Dedifferentiated amniotic fluid mesenchymal stem cell (primary cell): ENCODE results near the gene ROBO2.

Experiments used
- DNase-seq: peaks from one replicate; pipeline ENCODE4 v3.0.0-alpha.2; 2016; ENCODE audit errors: extremely low spot score

The ROBO2 gene

DNA sequence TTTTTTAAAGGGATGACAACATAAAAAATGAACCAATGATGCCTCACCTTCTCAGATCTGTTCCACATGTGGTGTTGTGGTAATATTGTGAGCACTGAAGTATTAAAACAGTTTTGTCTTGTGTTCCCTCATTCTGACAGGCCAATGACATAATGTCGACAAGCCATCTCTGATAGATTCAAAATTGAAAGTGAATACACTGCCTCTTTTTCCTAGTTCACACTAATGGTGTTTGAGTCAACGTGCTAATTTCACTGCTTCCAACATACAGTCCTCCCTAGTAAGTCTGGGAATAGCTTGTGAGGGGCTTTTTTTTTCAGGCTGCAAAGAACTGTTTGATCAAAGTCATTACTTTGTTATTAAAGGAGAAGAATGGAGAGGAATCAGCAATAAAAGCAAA lies 82.8 kb downstream of the ROBO2 start:
- no peak for DNase-seq

DNA sequence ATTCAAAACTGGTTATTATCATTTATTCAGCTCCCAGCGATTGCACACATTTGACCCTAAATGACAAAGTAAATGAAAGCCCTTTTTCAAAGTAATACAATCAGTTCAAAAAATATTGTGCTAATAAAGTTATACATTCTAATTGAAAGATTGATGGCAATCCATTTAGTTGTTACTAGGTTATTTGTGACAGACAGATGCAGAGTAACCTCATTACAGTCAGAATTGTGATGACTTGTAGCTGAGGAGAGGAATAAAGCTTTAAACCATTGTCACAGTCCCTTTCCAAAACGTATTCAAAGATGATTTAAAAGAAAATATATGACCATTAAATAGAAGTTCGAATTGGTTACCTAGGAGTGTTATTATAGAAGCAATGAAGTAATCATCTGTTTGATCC lies 86.1 kb downstream of the ROBO2 start:
- DNase-seq: no peak

DNA sequence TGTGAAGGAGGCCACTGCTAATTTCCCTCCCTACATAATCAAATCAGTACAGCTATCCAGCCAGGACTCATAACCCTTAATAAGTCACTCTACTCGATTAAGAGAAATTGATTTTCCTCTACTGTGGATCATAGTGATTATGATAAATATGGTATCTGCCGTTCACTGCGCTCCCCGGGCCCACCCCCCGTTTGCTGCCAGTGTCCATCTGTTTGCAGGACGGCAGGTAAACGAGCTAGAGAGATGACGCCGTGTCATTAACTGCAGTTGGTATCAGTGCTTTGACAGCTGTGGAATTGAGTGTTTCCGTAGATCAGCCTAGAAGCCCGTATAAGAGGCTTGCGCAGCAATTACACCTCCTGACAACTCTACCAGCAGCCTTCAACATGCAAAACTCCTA lies 94.9 kb downstream of the ROBO2 start:
- no peak for DNase-seq

DNA sequence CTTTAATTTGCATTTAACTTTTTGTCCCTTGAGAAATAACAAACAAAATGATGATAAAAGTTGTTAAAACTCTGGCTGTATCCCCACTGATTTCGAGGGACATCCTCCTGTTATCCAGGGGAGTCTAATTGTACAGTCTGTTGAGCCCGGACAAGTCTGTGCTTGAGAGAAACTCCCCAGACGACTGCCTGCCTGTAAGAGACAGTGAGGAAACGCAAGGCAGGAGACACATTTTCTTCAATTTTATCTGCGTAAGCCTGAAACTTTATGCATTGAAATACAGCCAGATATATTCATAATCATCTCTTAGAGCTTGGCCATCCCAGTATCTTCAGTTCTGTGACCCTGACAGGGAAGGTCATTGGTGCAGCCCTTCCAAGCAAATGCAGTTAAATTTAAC lies 97.7 kb downstream of the ROBO2 start:
- no peak for DNase-seq

DNA sequence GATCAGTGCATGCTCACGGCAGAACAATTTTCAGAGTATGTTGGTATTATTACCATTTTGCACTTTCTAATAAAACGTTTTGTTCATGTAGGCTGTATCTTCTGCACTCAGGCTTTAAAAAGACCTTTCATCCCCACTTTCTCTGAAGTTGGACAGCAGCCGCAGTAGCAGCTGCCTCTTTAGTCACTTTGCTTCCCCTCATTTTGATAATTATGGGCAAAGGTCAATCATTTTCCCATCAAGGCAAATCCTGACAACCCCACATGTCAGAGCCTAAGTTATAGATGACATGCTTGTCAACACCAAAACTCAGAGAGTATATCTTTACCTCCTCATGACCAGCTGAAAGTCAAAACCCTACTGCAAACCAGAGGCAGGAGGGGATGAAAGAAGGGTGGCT lies 99.7 kb downstream of the ROBO2 start:
- no peak for DNase-seq

DNA sequence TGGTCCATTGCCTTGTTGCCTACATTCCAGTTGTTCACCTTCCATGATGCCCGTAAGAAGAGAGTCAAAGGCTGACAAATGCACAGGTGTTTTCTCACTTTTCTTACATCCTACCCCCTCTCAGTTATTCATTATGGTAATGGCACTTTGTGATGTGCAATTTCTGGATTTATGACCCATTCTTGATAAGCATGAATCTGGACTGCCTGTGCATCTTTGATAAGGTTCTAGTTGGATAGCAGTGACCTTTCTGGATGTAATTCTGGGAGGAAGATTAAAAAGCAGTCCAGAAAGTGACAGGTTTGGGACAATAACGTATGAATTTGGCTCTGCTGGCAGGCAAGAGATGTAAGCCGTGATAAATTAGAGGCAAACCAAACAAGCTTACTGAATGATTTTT lies 101.5 kb downstream of the ROBO2 start:
- no peak for DNase-seq

DNA sequence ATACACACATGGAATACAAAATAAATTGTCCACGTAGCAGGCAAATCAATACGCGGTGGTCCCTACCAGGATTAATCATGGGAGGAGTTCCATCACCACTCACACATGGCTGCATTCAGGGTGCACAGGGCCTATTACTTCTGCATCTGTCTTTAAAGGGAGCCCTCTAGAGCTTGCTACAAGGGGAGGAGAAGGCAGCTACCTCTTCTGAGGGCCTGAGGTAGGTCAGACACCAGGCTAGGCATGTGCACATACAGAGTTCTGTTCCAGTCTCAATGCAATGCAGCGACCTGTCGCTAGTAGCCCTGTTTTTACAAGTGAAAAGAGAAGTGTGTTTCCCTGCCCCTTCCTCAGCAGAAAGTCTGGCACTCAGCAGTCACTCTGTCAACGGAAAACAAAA lies 102.7 kb downstream of the ROBO2 start:
- DNase-seq: no peak

DNA sequence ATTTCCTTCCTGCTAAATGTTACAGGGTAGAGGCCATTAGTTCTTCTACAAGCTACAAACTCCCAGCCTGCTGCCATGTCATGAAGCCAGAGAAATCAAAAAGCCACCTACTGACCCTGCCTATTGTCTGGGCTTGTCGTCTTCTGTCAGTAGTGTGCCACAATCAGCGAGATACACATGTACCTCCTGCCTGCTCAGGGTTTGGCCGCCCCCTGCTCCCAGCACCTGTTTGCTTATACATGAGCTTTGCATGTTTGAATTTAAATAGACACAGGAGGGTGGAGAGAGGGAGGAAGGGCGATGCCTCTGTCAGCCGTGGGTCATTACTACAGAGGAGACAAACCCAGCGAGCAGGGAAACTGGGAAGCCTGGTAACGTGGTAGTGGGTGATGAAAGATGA lies 106.1 kb downstream of the ROBO2 start:
- DNase-seq: no peak

DNA sequence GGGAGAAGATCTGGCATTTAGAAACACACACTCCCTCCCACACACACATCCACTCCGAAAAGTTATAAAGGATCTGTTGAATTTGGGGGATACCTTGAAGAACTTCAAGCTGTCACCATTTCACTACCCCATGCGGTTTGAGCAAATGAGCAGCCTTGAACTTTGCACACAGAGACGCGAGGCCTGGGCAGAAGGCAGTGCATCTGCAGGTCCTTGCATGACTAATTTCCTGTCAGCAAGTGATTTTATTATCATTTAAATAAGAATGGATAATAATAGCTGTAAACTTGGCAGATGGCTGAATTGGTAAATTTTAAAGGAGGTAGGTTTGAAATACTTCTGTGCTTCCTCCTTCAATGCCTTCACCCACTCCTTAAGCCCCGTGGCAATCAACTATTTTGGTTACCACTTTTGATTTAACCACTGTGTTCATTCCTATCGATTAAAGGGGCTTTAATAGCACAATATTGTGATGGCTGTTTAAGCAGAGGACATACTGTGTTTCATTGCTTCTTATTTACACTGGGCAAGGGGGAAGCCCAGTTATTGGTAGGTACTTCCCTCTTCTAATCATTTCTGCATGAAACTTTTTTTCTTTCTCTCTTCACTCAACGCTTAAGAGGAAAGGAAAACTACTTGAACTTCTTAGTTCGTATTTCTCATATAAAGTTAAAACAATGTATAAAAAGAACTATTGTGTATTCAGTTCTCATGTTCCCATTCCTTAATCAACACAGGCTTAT lies 108.1 kb downstream of the ROBO2 start:
- DNase-seq: no peak

DNA sequence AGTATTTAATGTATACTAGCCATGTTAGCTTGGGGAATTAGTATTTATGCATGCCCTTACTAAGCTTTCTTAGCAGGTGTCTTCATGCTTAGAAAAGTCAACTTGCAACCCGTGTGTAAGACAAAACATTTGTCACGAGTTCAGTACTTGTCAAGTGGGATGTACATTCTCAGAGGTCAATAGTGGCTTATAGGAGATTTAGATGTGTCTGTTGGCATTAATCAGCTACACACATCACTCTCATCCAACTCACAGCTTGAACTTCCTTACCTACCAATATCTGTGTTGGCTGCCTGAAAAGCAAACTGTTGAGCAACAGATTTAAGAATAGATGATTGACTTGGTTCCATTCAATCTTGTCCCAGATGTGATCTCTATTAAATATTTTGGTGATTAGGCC lies 109.5 kb downstream of the ROBO2 start:
- DNase-seq: no peak

DNA sequence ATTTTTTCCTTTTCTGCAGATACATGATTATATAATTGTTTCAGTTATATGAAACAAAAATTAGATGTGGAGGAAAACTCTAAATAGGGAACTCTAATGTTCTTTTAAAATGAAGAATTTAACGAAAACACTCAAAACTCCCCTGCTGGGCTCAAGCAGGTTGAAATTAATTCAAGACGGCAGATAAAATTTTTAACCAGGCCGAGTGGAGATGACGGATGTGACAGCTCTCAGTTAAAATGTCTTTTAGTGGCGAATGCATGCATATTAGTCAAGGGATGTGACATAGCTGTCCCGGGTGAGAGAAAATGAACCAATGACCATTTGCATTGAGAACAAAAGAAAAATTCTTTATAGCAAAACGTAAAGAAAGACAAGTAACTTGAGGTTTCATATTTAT lies 110.1 kb downstream of the ROBO2 start:
- DNase-seq: no peak

DNA sequence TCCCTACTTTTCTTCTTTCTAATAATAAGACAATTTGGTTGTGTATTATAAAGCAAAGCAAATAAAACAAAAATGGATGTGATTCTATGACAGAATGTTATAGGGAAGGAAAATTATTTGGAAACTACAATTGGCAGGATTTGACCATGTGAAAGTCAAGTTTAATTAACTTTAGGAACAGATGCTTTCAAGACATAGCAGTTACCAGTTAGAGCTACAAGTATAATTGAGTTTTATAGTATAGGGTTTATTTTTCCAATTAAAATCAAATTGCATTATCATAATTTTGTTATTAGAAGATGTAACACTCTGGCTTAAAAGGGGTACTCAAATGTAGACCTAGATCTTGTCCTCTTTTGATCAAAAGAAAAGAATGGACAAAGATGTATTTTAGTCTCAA lies 110.9 kb downstream of the ROBO2 start:
- DNase-seq: no peak

DNA sequence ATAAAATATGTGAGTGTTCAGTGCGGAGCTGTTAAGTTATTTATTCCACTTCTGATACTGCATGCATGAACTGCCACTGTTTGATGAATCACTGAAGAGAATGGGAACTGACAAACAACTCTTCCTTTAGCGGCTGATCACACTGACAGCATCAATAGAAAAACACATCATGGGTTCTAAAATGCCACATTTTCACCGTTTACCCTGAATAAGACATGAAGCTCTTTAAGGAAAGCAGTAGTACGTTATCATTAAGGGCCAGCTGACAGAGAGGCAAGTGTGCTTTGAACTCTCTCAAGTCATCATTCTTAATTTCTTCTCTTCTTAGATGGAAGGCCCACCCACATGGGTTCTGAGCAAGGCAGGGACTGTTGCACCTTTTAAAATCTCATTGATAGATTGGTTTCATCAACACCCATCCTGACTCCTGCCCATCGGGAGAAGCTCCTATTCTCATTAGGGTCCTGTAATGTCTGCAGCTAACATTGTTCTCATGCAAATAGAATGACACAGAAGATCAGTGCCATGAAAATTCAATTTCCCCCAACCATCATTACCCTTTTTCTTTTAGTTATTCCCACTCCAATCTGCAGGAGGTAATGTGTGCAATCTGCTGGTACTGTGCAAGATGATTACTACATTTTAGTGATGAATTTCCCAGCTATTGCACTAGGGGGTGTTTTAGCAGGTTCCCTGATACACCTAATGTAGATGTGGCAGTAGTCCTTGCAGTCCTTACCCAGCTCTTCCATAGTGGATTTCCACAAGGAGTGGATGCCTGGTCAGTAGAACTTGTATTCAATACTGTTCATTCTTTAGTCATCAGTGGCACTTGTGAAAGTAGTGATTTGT lies 119.1 kb downstream of the ROBO2 start:
- DNase-seq: no peak

DNA sequence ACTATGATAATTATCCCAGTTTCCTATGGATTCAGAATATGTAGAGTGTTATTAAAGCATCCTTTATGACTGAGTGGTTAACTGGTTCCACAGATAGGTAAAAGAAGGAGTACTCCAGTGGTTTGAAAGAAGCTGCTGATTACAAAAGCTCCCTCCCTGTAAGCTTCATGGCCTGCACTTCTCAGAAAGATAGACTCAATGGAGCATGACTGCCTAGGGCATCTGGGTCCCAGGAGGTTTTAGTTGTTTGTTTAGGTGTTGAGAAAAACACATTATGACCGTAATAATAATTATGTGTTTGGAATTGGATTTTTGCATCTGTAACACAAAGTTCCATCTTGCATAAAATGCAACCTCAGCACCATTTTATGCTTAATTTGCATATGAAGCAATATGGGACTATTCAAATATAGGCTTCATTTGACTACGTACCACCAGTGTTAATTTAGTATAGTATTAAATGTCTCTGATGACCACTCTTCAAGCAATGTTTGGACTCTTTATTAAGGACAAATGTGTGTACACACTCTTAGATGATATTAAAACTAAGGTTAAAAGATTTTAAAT lies 121.1 kb downstream of the ROBO2 start:
- DNase-seq: no peak

DNA sequence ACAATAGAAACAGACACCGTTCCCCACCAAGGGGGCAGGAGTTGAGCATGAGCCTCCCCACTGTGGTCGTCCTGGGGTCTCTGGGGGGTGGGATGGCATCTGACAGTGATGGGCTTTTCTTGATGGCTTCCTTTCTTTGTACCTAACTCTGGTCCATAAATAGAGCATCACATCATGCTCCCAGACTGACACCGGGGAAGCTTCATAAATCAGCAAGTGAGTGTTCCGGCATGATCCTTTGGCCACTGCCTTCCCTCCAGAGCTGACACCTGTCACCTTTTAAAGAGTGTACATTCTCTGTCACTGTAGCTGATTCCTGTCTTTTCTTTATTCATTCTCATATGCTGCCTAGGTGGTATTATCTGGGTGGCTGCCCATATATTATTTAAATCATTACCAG lies 129.9 kb downstream of the ROBO2 start:
- no peak for DNase-seq

DNA sequence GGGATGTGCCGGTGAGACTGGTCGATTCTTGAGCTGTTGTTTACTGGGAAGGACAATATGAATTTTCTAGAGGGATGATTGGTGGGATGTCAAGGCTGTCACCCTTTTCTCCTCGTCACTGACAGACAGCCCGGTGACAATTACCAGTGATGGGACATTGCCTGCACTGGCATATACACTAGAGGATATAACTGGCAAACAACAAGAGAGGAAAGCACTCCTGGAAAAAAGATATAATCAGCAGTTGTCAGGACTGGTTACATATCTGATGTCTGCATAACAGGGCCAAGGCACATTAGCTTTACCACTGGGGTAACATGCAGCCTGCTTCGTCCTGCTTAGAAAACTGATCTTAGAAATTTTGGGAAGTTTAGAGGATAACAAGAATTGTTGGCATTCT lies 131.1 kb downstream of the ROBO2 start:
- no peak for DNase-seq

DNA sequence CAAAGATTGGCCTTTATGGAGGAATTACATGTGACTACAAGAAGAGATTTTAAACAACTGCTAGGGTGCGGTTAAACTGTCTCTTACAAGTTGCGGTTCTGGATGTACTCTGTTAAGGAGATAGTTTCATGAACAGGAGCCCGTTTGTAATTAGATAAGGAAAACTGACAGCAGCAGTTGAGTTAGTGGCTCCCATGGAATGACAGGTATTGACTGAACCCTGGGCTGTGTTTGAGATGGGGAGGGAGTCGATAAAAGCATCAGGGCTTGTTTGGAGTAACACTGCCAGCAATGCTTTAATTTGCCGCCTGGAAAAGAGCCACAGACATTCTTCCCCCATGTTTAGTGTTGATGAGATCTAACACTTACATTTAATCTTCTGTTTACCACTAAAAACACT lies 139.9 kb downstream of the ROBO2 start:
- DNase-seq: no peak

DNA sequence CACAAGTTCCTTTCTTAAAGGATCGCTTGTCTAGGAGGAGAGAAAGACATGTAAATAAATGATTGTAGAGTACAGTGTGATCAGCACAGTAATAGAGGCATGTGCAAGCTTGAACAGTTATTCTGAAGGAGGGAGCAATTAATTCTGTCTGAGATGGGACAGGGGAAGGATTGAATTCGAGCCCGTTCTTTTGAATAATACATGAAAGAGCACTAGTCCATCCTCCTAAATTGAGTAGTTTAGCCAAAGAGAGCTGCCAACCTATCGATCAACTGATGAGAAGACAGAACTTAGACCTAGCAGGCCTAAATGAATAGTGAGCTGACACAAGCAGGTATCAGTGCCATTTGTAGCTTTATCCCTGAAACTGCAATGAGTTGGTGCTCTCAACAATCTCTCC lies 142.4 kb downstream of the ROBO2 start:
- DNase-seq: no peak

DNA sequence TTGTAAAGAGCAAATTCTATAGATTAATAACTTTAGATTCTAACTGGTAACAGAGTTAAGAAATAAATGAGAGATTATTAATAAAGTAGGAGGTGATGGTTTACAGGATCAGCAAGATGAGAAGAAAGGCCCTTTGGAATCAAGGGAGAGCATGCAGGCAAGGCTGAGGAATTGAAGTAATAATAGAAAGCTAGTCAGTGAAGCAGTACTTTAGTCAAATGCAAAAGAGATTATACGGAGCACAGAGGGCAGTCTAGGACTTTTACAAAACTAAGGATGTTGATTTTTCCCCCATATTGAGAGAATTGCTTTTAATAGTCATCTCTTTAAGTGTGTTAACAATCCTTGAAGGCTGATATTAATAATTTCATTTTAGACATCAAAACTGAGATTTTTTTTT lies 146.4 kb downstream of the ROBO2 start:
- DNase-seq: no peak

DNA sequence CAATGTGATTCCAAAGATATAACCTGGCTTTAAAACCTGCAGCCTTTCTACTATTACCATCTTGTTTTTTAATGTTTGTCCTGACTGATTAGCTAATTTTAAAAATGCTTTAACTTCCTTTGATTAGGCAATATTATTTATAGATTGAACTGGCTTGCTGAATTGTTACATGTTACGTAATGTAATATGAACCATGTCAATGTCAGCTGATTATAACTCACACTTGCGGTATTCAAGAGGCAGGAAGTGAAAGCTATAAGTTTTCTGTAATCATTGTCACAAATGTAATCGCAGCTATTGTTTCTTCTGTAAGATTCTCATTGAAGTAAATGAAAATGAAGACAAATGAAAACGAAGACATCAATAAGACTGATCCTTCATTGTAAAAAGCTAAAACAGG lies 146.8 kb downstream of the ROBO2 start:
- no peak for DNase-seq

DNA sequence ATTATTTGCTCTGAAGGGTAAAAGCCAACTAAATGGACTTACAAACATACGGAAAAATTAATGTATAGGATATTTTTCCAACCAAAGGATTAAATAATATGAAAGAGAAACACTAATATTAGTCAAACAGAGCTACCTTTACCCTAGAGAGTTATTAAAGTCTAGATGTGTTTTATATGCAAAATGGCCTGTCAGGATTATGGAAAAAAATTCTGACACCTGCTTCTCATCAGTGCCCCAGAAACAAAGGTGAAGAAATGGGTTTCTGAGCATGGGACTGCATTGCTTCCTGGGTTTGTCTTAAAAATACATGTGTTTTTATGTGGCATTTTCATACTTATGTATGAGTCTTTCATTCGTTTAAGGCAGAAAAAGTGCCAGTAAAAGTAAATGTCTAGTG lies 148.3 kb downstream of the ROBO2 start:
- no peak for DNase-seq

DNA sequence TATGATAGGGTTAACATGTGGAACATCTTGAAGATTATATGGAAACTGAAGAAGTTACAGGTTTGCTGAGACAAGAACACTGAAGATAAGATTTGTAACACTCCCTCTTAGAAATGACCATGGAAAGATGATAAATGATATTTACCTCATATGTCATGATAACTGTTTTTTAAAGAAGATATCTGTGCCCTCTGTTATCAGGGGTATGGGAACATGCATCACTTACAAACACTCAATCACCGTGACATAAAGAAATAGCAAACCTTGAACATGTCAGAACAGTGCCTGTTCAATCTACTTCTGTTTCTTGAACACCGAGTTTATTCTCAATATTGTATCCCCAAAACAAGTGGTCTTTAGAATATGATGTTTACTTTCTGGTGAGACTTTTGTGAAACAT lies 149.4 kb downstream of the ROBO2 start:
- no peak for DNase-seq

DNA sequence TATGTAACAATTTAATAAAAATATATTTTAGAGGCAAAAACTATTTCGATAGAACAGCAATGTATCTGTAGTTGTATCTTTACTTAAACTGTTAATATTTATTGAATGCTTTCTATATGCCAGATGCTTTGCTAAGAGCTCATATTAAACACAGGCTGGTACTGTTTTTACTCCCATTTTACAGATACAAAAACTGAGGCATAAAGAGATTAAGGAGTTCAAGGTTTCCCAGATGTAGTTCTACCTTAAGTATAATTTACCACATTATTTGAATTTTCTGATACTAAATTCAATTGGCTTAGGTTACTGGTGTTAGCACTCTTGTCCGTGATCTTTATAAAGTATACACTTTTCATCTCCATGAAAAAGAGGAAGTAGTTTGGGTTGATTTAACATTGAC lies 149.8 kb downstream of the ROBO2 start:
- DNase-seq: no peak
